Osteoblast (primary cell): Measurements from ENCODE around the gene WSCD2. TPM values are rescaled to one million over a fixed set of nuclear protein-coding genes. Genes with fewer than 3 reads are reported as not detected.

Experiments
- DNase-seq: peaks from one replicate; pipeline ENCODE4 v3.0.0; 2011; ENCODE audit warnings: low spot score, mixed read lengths; ENCODE audit not compliant: insufficient read length; ENCODE audit errors: missing footprints
- H2AFZ ChIP-seq: 2 replicates; pipeline ENCODE4 v1.6.0; 2011; ENCODE audit warnings: mild to moderate bottlenecking, low read length
- H3K27ac ChIP-seq: 2 replicates; pipeline ENCODE4 v1.5.1; 2011; ENCODE audit warnings: mild to moderate bottlenecking, low read depth, low read length, moderate library complexity
- H3K27me3 ChIP-seq: 2 replicates; pipeline ENCODE4 v1.6.0; 2012; ENCODE audit warnings: mild to moderate bottlenecking, control low read depth, inconsistent platforms, low read length, moderate library complexity; ENCODE audit not compliant: insufficient read depth
- H3K36me3 ChIP-seq: 2 replicates; pipeline ENCODE4 v1.5.1; 2011; ENCODE audit warnings: mild to moderate bottlenecking, low read length, control low read depth, moderate library complexity; ENCODE audit not compliant: insufficient read depth
- H3K4me1 ChIP-seq: 2 replicates; pipeline ENCODE4 v1.5.1; 2011; ENCODE audit warnings: mild to moderate bottlenecking, low read length, control low read depth, moderate library complexity; ENCODE audit not compliant: insufficient read depth
- H3K4me2 ChIP-seq: 2 replicates; pipeline ENCODE4 v1.6.0; 2011; ENCODE audit warnings: mild to moderate bottlenecking, low read length; ENCODE audit not compliant: insufficient read depth
- H3K4me3 ChIP-seq: fragments of 200-600 bp; sonication (generic); 3 replicates; pipeline ENCODE4 v1.5.1; 2012; ENCODE audit warnings: mild to moderate bottlenecking, low read length, inconsistent platforms; ENCODE audit not compliant: insufficient read depth
- H3K79me2 ChIP-seq: 2 replicates; pipeline ENCODE4 v1.6.0; 2012; ENCODE audit warnings: mild to moderate bottlenecking, low read length, control low read depth, inconsistent platforms; ENCODE audit not compliant: insufficient read depth
- H3K9me3 ChIP-seq: 2 replicates; pipeline ENCODE4 v1.5.1; 2011; ENCODE audit warnings: low read depth, low read length, control low read depth
- H4K20me1 ChIP-seq: 2 replicates; pipeline ENCODE4 v1.6.0; 2012; ENCODE audit warnings: mild to moderate bottlenecking, low read length, control low read depth; ENCODE audit not compliant: insufficient read depth
- CTCF ChIP-seq: IDR thresholded peaks from 2 replicates; pipeline ENCODE4 v1.5.1; 2011; ENCODE audit warnings: mild to moderate bottlenecking, low read depth, low read length, moderate library complexity; ENCODE audit errors: extremely low read depth
- total RNA-seq: library from RNA; depleted of rRNA; stranded (reverse); fragments of >200 nt; gene quantifications from 2 replicates; pipeline ENCODE4 v1.2.3, GENCODE V29; 2012

The WSCD2 gene
- total RNA-seq, 1 donor, result 0.36 TPM

GRCh38 chr12:108241986-108242703 is 113.1 kb downstream of the WSCD2 start:
- no peak for TF ChIP-seq CTCF
- H2AFZ ChIP-seq, result no peak overlapping the region
- no peaks in the 10 kb centered on the region for H3K4me1 ChIP-seq
- H3K4me3 ChIP-seq, result no peak overlapping the region
- H4K20me1 ChIP-seq, result no peaks in the 10 kb centered on the region
- H3K27ac ChIP-seq, result no peak overlapping the region
- no peak for DNase-seq
- H3K79me2 ChIP-seq, result no peaks in the 10 kb centered on the region
- H3K9me3 ChIP-seq, result peaks cover 2% of the 10 kb centered on the region
- H3K36me3 ChIP-seq, result no peaks in the 10 kb centered on the region
- H3K27me3 ChIP-seq, result peaks cover 1% of the 10 kb centered on the region
- no peak overlapping the region for H3K4me2 ChIP-seq

- no peak overlapping the region for H2AFZ ChIP-seq
- no peak for TF ChIP-seq CTCF
- DNase-seq, result no peak
- H3K36me3 ChIP-seq, result no peaks in the 10 kb centered on the region
- no peaks in the 10 kb centered on the region for H3K27me3 ChIP-seq
- no peak overlapping the region for H3K27ac ChIP-seq
- no peaks in the 10 kb centered on the region for H4K20me1 ChIP-seq
- no peak overlapping the region for H3K4me3 ChIP-seq
- H3K79me2 ChIP-seq, result no peaks in the 10 kb centered on the region
- H3K4me2 ChIP-seq, result no peak overlapping the region
- no peaks in the 10 kb centered on the region for H3K4me1 ChIP-seq
- no peaks in the 10 kb centered on the region for H3K9me3 ChIP-seq
Measured at GRCh38 chr12:108247130-108247529, 118.0 kb downstream of the WSCD2 start.

- Histone ChIP-seq H2AFZ (no peak overlapping the region), H3K9me3 (no peaks in the 10 kb centered on the region), H3K36me3 (no peaks in the 10 kb centered on the region), H3K27ac (no peak overlapping the region), H3K4me2 (no peak overlapping the region), H3K4me3 (no peak overlapping the region), H4K20me1 (no peaks in the 10 kb centered on the region), H3K79me2 (no peaks in the 10 kb centered on the region), H3K4me1 (no peaks in the 10 kb centered on the region), H3K27me3 (no peaks in the 10 kb centered on the region)
- DNase-seq, result no peak
- TF ChIP-seq CTCF, result no peak
Measured at GRCh38 chr12:108248011-108248410, 118.9 kb downstream of the WSCD2 start.

- H3K27me3 ChIP-seq, result peaks cover 9% of the 10 kb centered on the region
- TF ChIP-seq CTCF, result no peak
Measured at GRCh38 chr12:108252523-108252922, 123.4 kb downstream of the WSCD2 start.

More at GRCh38 chr12:108252523-108252922, 123.4 kb downstream of the WSCD2 start:
- Histone ChIP-seq H3K79me2 (no peaks in the 10 kb centered on the region), H3K27ac (no peak overlapping the region), H3K4me3 (no peak overlapping the region), H4K20me1 (no peaks in the 10 kb centered on the region), H3K4me1 (no peaks in the 10 kb centered on the region), H3K36me3 (no peaks in the 10 kb centered on the region), H3K9me3 (no peaks in the 10 kb centered on the region), H2AFZ (no peak overlapping the region), H3K4me2 (no peak overlapping the region)
- DNase-seq, result no peak
